ENCODE data around the gene CLNK. TPM values are rescaled to one million over a fixed set of nuclear protein-coding genes. Genes with fewer than 3 reads are reported as not detected.

The CLNK gene
- total and polyA plus RNA-seq, 2 of the 8 experiments (the other 6 are each of a cell fraction or from before 2014, with no cell fraction given), result not detected

DNA sequence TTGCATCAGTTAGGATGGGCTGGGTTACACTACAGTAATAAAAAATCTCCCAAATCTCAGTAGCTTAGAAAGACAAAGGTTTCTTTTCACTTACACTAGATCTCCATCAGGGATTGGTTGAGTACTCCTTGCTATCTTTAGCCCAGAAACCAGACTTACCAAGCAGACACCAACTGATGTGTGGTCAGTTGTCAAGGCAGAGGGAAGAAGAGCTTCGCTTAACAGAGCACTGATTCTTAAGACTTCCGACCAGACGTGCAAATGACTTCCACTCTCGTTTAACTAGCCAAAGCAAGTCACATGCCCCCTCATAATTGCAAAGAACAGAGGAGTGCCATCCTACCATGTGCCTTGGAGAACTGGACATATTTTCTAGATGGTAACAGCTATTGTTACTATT lies 221.7 kb downstream of the CLNK start:
- DNase-seq (ENCODE audit: low read depth in 1 of 2, low spot score in 2 of 2) (no peak), FAIRE-seq (no peak)
- Histone ChIP-seq H3K56ac (replicated peaks; ENCODE audit: insufficient read length, low read depth, low read length) (no peak overlapping the region), H3K4ac (replicated peaks; ENCODE audit: insufficient read length, low read depth, low read length) (no peak overlapping the region), H3K79me2 (ENCODE audit: control insufficient read depth in 1 of 2, insufficient read depth in 2 of 2, low read length in 2 of 2) (no peaks in the 10 kb centered on the region), H3K79me1 (ENCODE audit: low read depth, low read length) (no peaks in the 10 kb centered on the region), H4K91ac (replicated peaks; ENCODE audit: insufficient read length, low read length) (no peak overlapping the region), H2BK120ac (replicated peaks; ENCODE audit: low read depth, low read length) (no peak overlapping the region), H3K4me1 (replicated peaks in 1 of 4; ENCODE audit: control insufficient read depth in 3 of 4, insufficient read depth in 4 of 4, low read length in 3 of 4) (peaks cover 0 to 13% (median 6%) of the 10 kb centered on the region in 4 experiments; a peak in 4 of 7 replicates), H2BK15ac (ENCODE audit: low read length) (no peak overlapping the region), H2BK12ac (ENCODE audit: low read depth, low read length) (no peak overlapping the region), H3K9me3 (ENCODE audit: insufficient read depth in 2 of 2, low read depth in 1 of 2, low read length in 1 of 2) (no peaks in the 10 kb centered on the region), H3K23ac (ENCODE audit: insufficient read length) (no peak overlapping the region), H3K27ac (ENCODE audit: low read depth, low read length) (no peak overlapping the region), H3K4me3 (ENCODE audit: extremely low read depth in 1 of 4, insufficient read depth in 2 of 4, low read depth in 3 of 4, low read length in 4 of 4) (no peak overlapping the region), H3K4me2 (ENCODE audit: insufficient read depth in 1 of 2, low read depth in 2 of 2, low read length in 2 of 2) (no peak overlapping the region; a peak in 1 of 4 replicates), H2AK5ac (ENCODE audit: low read depth, low read length) (no peak overlapping the region), H3K27me3 (replicated peaks in 1 of 4; ENCODE audit: control insufficient read depth in 3 of 4, extremely low read depth in 1 of 4, insufficient read depth in 3 of 4, low read length in 3 of 4) (peaks cover 51 to 63% (median 57%) of the 10 kb centered on the region in 4 experiments), H2AFZ (ENCODE audit: low read length) (no peak overlapping the region), H2BK20ac (ENCODE audit: low read length) (no peak overlapping the region), H4K5ac (ENCODE audit: insufficient read length, low read depth, low read length) (no peak overlapping the region), H3K14ac (ENCODE audit: insufficient read length) (no peak overlapping the region), H4K20me1 (replicated peaks in 1 of 2; ENCODE audit: control insufficient read depth in 1 of 2, insufficient read depth in 2 of 2, low read length in 2 of 2) (peaks cover 2 to 10% of the 10 kb centered on the region in 2 experiments), H3K36me3 (ENCODE audit: control insufficient read depth in 2 of 4, insufficient read depth in 4 of 4, low read length in 3 of 4) (0 out of 8 replicates have a peak, but pooled peaks cover 0 to 3% (median 0%) of the 10 kb centered on the region in 4 experiments), H2BK5ac (ENCODE audit: low read depth, low read length) (no peak overlapping the region), H3K18ac (ENCODE audit: extremely low read depth, low read length) (no peak overlapping the region), H3K9ac (replicated peaks in 1 of 4; ENCODE audit: extremely low read depth in 1 of 4, low read depth in 3 of 4, low read length in 3 of 4) (no peak overlapping the region), H3K23me2 (ENCODE audit: low read depth, low read length) (peaks cover 8% of the 10 kb centered on the region), H4K8ac (ENCODE audit: extremely low read depth, insufficient read depth, low read length) (no peak overlapping the region)
- POLR2A ChIA-PET (ENCODE audit: partially characterized antibody), result interaction anchor here (0.6 to 1.2 kb wide), 3 partner anchors 47 to 88 kb away, joined by 3 to 4 read pairs (median 3); no protein-coding TSS in a partner anchor
- WGBS, 2 experiments (ENCODE audit: extremely low coverage in 1 of 2, insufficient coverage in 1 of 2, insufficient read length in 1 of 2, insufficient replicate concordance in 2 of 2, low coverage in 1 of 2, low lambda C conversion rate in 2 of 2, missing lambda C conversion rate in 1 of 2), result 94% methylated on average over 4 of the region's 4 CpGs; no CpG with 5 or more reads in 1 of the 2 experiments
- no peak for TF ChIP-seq BACH1 (IDR thresholded peaks at IDR 0.05; ENCODE audit: low read length)
- CTCF ChIA-PET (ENCODE audit: partially characterized antibody), result interaction anchor here (0.9 to 5.1 kb wide), 12 partner anchors 10 to 303 kb away, joined by 3 to 39 read pairs (median 4); no protein-coding TSS in a partner anchor
